Measurements from ENCODE around the gene USB1. TPM values are rescaled to one million over a fixed set of nuclear protein-coding genes. Genes with fewer than 3 reads are reported as not detected.
A peak's percentile ranks its signal among the peaks of the same experiment; 100 is the strongest.
"Not testable (repeated sequence)": the region's sequence is repeated elsewhere in the genome, so short reads cannot be mapped to it uniquely, and the experiment has no call there.

Gene USB1
- total and polyA plus RNA-seq, 5 donors, result 24.5 to 35.3 (median 29.1) TPM

GRCh38 chr16:58002416-58002800 lies 1.2 kb downstream of the USB1 start:
- Histone ChIP-seq H3K9me3 (ENCODE audit: control insufficient read depth, low read length) (no peaks in the 10 kb centered on the region), H3K27ac (ENCODE audit: low read length) (no peak overlapping the region), H3K4me3 (ENCODE audit: low read length) (no peak overlapping the region), H3K4me1 (ENCODE audit: control insufficient read depth, insufficient read depth, low read length) (no peaks in the 10 kb centered on the region), H3K27me3 (ENCODE audit: control insufficient read depth, insufficient read depth) (no peaks in the 10 kb centered on the region)
- DNase-seq (no peak), ATAC-seq (no peak)
- intact Hi-C loops (cut with DNase I), result loop anchor here in 3 of 4 donors (5.0 to 10.0 kb wide), 4 partner anchors 100 to 428 kb away; no protein-coding TSS in a partner anchor
- WGBS, result 79% methylated on average over 9 of the region's 9 CpGs

GRCh38 chr16:58002936-58003335 lies 1.7 kb downstream of the USB1 start:
- H3K27me3 ChIP-seq (ENCODE audit: control insufficient read depth, insufficient read depth), result no peaks in the 10 kb centered on the region
- no peak overlapping the region for H3K27ac ChIP-seq (ENCODE audit: low read length)
- ATAC-seq (no peak), DNase-seq (no peak)
- H3K4me3 ChIP-seq (ENCODE audit: low read length), result no peak overlapping the region
- intact Hi-C loops (cut with DNase I), result loop anchor here in 3 of 4 donors (5.0 to 10.0 kb wide), 4 partner anchors 101 to 428 kb away; no protein-coding TSS in a partner anchor
- 95% methylated on average over 5 of the region's 5 CpGs for WGBS
- no peaks in the 10 kb centered on the region for H3K9me3 ChIP-seq (ENCODE audit: control insufficient read depth, low read length)
- no peaks in the 10 kb centered on the region for H3K4me1 ChIP-seq (ENCODE audit: control insufficient read depth, insufficient read depth, low read length)

GRCh38 chr16:58004736-58005135 lies 3.5 kb downstream of the USB1 start:
- not testable (repeated sequence) for ATAC-seq

GRCh38 chr16:58009856-58010416 lies 8.7 kb downstream of the USB1 start:
- Histone ChIP-seq H3K27me3 (ENCODE audit: control insufficient read depth, insufficient read depth) (no peaks in the 10 kb centered on the region), H3K27ac (ENCODE audit: low read length) (peak overlapping the region; percentile 39), H3K4me3 (ENCODE audit: low read length) (no peak overlapping the region), H3K4me1 (ENCODE audit: control insufficient read depth, insufficient read depth, low read length) (peaks cover 2% of the 10 kb centered on the region), H3K9me3 (ENCODE audit: control insufficient read depth, low read length) (no peaks in the 10 kb centered on the region)
- ATAC-seq, result peak; percentile 46 to 52
- peak in 1 of 3 donors; percentile 25 for DNase-seq
- intact Hi-C loops (cut with DNase I), result loop anchor here in 1 of 4 donors (10.0 kb wide), 2 partner anchors 255 to 435 kb away; no protein-coding TSS in a partner anchor
- WGBS, result 75% methylated on average over 11 of the region's 11 CpGs

More at GRCh38 chr16:58004736-58005135, 3.5 kb downstream of the USB1 start:
- 67% methylated on average over 12 of the region's 12 CpGs for WGBS
- not testable (repeated sequence) for H3K4me1 ChIP-seq (ENCODE audit: control insufficient read depth, insufficient read depth, low read length); H3K9me3 ChIP-seq (ENCODE audit: control insufficient read depth, low read length); H3K27me3 ChIP-seq (ENCODE audit: control insufficient read depth, insufficient read depth); H3K27ac ChIP-seq (ENCODE audit: low read length); H3K4me3 ChIP-seq (ENCODE audit: low read length)
- DNase-seq, result peak; percentile 73 to 82 (median 75)
- intact Hi-C loops (cut with DNase I), result loop anchor here (1.0 to 10.0 kb wide), 5 partner anchors 102 to 430 kb away; no protein-coding TSS in a partner anchor

- Histone ChIP-seq H3K27ac (ENCODE audit: low read length) (no peak overlapping the region), H3K4me3 (ENCODE audit: low read length) (no peak overlapping the region), H3K9me3 (ENCODE audit: control insufficient read depth, low read length) (no peaks in the 10 kb centered on the region), H3K27me3 (ENCODE audit: control insufficient read depth, insufficient read depth) (no peaks in the 10 kb centered on the region), H3K4me1 (ENCODE audit: control insufficient read depth, insufficient read depth, low read length) (peaks cover 2% of the 10 kb centered on the region)
- DNase-seq (no peak), ATAC-seq (no peak)
- WGBS, result 67% methylated on average over 3 of the region's 3 CpGs
- intact Hi-C loops (cut with DNase I), result no loop called here
Observed at GRCh38 chr16:58010886-58011285, 9.7 kb downstream of the USB1 start.

GRCh38 chr16:58011652-58012051 lies 10.4 kb downstream of the USB1 start:
- no peak for ATAC-seq
- Histone ChIP-seq H3K9me3 (ENCODE audit: control insufficient read depth, low read length) (no peaks in the 10 kb centered on the region), H3K4me1 (ENCODE audit: control insufficient read depth, insufficient read depth, low read length) (peaks cover 2% of the 10 kb centered on the region), H3K27ac (ENCODE audit: low read length) (no peak overlapping the region), H3K27me3 (ENCODE audit: control insufficient read depth, insufficient read depth) (no peaks in the 10 kb centered on the region), H3K4me3 (ENCODE audit: low read length) (no peak overlapping the region)
- intact Hi-C loops (cut with DNase I), result no loop called here
- DNase-seq, result no peak
- 77% methylated on average over 3 of the region's 3 CpGs for WGBS

GRCh38 chr16:58012481-58012880 lies 11.3 kb downstream of the USB1 start:
- H3K27ac ChIP-seq (ENCODE audit: low read length), result no peak overlapping the region
- intact Hi-C loops (cut with DNase I), result no loop called here
- H3K27me3 ChIP-seq (ENCODE audit: control insufficient read depth, insufficient read depth), result no peaks in the 10 kb centered on the region
- H3K4me1 ChIP-seq (ENCODE audit: control insufficient read depth, insufficient read depth, low read length), result peaks cover 2% of the 10 kb centered on the region
- peak in 1 of 3 donors; percentile 13 for DNase-seq
- H3K9me3 ChIP-seq (ENCODE audit: control insufficient read depth, low read length), result no peaks in the 10 kb centered on the region
- ATAC-seq, result no peak
- H3K4me3 ChIP-seq (ENCODE audit: low read length), result no peak overlapping the region
- 61% methylated on average over 9 of the region's 9 CpGs for WGBS

GRCh38 chr16:58013201-58013956 lies 12.2 kb downstream of the USB1 start:
- DNase-seq (no peak), ATAC-seq (no peak)
- no peaks in the 10 kb centered on the region for H3K27me3 ChIP-seq (ENCODE audit: control insufficient read depth, insufficient read depth)
- peaks cover 2% of the 10 kb centered on the region for H3K4me1 ChIP-seq (ENCODE audit: control insufficient read depth, insufficient read depth, low read length)
- WGBS, result 87% methylated on average over 9 of the region's 9 CpGs
- no peak overlapping the region for H3K27ac ChIP-seq (ENCODE audit: low read length)
- no peak overlapping the region for H3K4me3 ChIP-seq (ENCODE audit: low read length)
- no peaks in the 10 kb centered on the region for H3K9me3 ChIP-seq (ENCODE audit: control insufficient read depth, low read length)
- intact Hi-C loops (cut with DNase I), result no loop called here

- no peaks in the 10 kb centered on the region for H3K27me3 ChIP-seq (ENCODE audit: control insufficient read depth, insufficient read depth)
- H3K27ac ChIP-seq (ENCODE audit: low read length), result no peak overlapping the region
- WGBS, result 69% methylated on average over 12 of the region's 12 CpGs
- intact Hi-C loops (cut with DNase I), result no loop called here
- H3K4me3 ChIP-seq (ENCODE audit: low read length), result no peak overlapping the region
- no peaks in the 10 kb centered on the region for H3K4me1 ChIP-seq (ENCODE audit: control insufficient read depth, insufficient read depth, low read length)
- no peaks in the 10 kb centered on the region for H3K9me3 ChIP-seq (ENCODE audit: control insufficient read depth, low read length)
- ATAC-seq (no peak), DNase-seq (peak in 1 of 3 donors; percentile 21)
Observed at GRCh38 chr16:58016840-58017446, 15.7 kb downstream of the USB1 start.

- ATAC-seq (no peak), DNase-seq (peak in 1 of 3 donors; percentile 28)
- intact Hi-C loops (cut with DNase I), result no loop called here
- H3K4me1 ChIP-seq (ENCODE audit: control insufficient read depth, insufficient read depth, low read length), result peaks cover 2% of the 10 kb centered on the region
- WGBS, result 80% methylated on average over 7 of the region's 7 CpGs
- H3K27ac ChIP-seq (ENCODE audit: low read length), result no peak overlapping the region
- H3K27me3 ChIP-seq (ENCODE audit: control insufficient read depth, insufficient read depth), result no peaks in the 10 kb centered on the region
- no peaks in the 10 kb centered on the region for H3K9me3 ChIP-seq (ENCODE audit: control insufficient read depth, low read length)
- no peak overlapping the region for H3K4me3 ChIP-seq (ENCODE audit: low read length)
Observed at GRCh38 chr16:58018803-58019202, 17.6 kb downstream of the USB1 start.
